ENCODE results near the gene PLCB3.

Gene PLCB3

DNA sequence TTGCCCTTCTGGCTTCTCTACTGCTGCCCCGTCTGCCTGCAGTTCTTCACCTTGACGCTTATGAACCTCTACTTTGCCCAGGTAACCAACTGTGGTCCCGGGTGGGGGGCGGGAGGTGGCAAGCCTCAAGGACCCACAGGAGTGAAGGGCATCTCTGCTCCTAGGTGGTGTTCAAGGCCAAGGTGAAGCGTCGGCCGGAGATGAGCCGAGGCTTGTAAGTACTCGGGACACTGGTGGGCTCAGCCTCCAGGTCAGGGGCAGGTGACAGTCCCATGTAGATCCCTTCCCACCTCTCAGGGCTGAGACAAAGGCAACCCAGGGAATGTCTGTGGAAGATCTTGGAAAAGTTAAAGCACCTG lies 35.5 kb downstream of the PLCB3 start:
- DNase-seq (ENCODE audit: low spot score), result no peak
- CTCF ChIA-PET, result interaction anchor here (0.7 to 1.1 kb wide), 2 partner anchors 15 to 168 kb away, joined by 3 to 5 read pairs; no protein-coding TSS in a partner anchor
- H3K27ac ChIP-seq, result peak overlapping the region; percentile 97
- no peak for TF ChIP-seq CTCF (conservative IDR thresholded peaks at IDR 0.05; ENCODE audit: low read depth)
- POLR2A ChIA-PET (ENCODE audit: low non-redundant PET), result interaction anchor here (0.8 kb wide), 1 partner anchor 11 kb away, joined by 5 read pairs; no protein-coding TSS in a partner anchor

DNA sequence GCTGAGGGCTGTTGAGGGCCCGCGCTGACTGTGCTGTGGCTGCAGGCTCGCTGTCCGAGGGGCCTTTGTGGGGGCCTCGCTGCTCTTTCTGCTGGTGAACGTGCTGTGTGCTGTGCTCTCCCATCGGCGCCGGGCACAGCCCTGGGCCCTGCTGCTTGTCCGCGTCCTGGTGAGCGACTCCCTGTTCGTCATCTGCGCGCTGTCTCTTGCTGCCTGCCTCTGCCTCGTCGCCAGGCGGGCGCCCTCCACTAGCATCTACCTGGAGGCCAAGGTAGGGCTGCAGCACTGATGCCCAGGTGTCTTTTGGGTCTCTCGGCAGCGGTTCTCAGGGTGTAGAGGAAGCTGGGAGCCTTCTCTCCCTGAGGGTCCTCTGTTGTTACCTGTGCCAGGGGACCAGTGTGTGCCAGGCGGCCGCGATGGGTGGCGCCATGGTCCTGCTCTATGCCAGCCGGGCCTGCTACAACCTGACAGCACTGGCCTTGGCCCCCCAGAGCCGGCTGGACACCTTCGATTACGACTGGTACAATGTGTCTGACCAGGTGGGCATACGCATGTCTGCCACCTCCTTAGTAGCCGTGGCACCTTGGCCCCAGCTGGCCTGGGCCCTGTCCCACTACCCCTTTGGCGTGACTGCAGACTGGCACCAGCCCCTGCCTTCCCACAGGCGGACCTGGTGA lies 36.5 kb downstream of the PLCB3 start:
- ChIA-PET CTCF (interaction anchor here (0.5 to 2.0 kb wide), 3 partner anchors 13 to 37 kb away, joined by 3 to 12 read pairs (median 5); partner anchors contain the start of gene CATSPERZ), POLR2A (ENCODE audit: low non-redundant PET) (interaction anchor here (0.6 to 0.8 kb wide), 2 partner anchors 12 to 13 kb away, joined by 5 to 7 read pairs; no protein-coding TSS in a partner anchor)
- TF ChIP-seq CTCF (conservative IDR thresholded peaks at IDR 0.05; ENCODE audit: low read depth), result no peak
- DNase-seq (ENCODE audit: low spot score), result no peak
- peak overlapping the region; percentile 97 for H3K27ac ChIP-seq

GRCh38 chr11:64288353-64288750 lies 37.0 kb downstream of the PLCB3 start:
- TF ChIP-seq CTCF (conservative IDR thresholded peaks at IDR 0.05; ENCODE audit: low read depth), result no peak
- H3K27ac ChIP-seq, result peak overlapping the region; percentile 97
- CTCF ChIA-PET, result interaction anchor here (0.5 to 2.0 kb wide), 2 partner anchors 13 to 37 kb away, joined by 3 to 12 read pairs; no protein-coding TSS in a partner anchor
- no peak for DNase-seq (ENCODE audit: low spot score)
- POLR2A ChIA-PET (ENCODE audit: low non-redundant PET), result no interaction called here

DNA sequence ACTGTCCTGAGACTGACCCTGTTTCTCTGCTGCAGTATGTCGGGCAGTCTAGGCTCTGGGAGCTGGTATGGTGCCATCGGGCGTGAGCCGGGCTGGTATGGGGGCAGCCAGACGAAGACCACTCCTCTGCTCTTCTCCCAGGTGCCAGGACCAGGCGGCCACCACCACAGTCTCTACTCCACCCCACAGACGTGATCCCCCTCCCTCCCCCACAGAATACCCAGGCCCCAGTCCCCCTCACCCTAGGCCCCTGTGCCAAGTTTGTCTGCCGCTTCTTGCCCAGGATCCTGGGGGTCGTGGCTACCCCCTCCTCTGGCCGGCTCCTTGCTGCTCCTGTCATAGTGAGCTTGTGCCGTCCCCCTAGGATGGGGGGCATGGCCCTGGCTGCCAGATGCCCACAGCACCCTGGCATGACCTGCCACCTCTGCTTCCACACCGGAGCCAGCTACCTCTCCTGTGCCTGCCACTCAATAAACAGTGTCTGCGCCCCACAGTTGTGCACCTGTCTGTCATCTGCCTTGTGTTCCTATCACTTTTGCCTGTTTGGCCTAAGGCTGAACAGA lies 37.8 kb downstream of the PLCB3 start:
- no peak for DNase-seq (ENCODE audit: low spot score)
- ChIA-PET CTCF (interaction anchor here (0.6 to 2.0 kb wide), 4 partner anchors 10 to 16 kb away, joined by 4 to 12 read pairs (median 4); no protein-coding TSS in a partner anchor), POLR2A (ENCODE audit: low non-redundant PET) (no interaction called here)
- TF ChIP-seq CTCF (conservative IDR thresholded peaks at IDR 0.05; ENCODE audit: low read depth), result no peak
- peak overlapping the region; percentile 97; the same call in 1 of the 2 replicates for H3K27ac ChIP-seq

DNA sequence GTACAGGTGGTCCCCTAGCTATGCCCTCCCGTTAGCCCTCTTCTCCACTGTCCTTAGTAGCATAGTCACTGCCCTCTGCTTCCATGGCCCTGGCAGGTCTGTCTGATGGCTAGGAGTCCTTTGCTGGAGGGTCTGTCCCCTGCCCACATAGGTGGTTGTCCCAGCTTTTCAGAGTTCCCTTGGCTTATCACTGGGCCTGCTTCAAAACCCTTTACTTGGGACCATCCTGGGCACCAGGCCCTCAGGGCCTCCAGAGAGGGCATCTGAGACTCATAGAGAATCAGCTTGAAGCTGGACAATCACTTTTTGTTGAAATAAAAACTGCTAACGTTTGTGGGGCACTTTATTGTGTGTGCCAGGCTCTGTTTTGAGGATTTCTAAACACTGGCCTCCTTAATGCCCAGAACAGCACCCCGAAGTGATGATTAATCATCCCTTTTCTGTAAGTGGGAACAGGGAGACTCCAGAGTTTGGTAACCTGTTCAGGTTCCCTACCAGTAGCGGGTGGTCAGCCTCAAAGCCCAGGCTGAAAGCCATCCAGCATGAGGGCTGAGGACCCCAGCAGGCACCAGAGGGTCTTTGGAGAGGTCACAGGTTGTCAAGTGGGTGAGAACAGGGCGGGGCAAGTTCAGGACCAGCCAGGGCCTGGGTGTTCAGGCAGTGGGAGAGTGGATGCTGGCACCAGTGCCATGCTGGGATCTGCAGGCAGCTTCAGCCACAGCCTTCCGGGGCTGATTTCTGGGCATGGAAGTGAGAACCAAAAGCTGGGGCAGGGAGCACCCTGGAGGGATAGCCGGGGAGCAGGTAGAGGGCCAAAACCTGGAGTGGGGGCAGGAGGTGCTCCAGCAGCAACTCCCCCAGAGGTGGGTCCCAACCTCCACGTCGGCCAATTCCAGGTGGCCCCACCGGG lies 39.3 kb downstream of the PLCB3 start:
- ChIA-PET POLR2A (ENCODE audit: low non-redundant PET) (no interaction called here), CTCF (interaction anchor here (0.6 to 0.7 kb wide), 2 partner anchors 11 to 25 kb away, joined by 3 to 4 read pairs; no protein-coding TSS in a partner anchor)
- DNase-seq (ENCODE audit: low spot score), result no peak
- peak overlapping the region; percentile 97 for H3K27ac ChIP-seq
- no peak for TF ChIP-seq CTCF (conservative IDR thresholded peaks at IDR 0.05; ENCODE audit: low read depth)

GRCh38 chr11:64291262-64291751 lies 40.0 kb downstream of the PLCB3 start, which contains the start of gene KCNK4:
TSS of gene KCNK4 (plus strand) at chr11:64291302. CDS start at chr11:64293019, 1,717 bp downstream.
- no peak for DNase-seq (ENCODE audit: low spot score)
- peak within 1 kb of the TSS; percentile 97 for H3K27ac ChIP-seq
- ChIA-PET CTCF (interaction anchor here (0.5 to 0.7 kb wide), 2 partner anchors 10 to 285 kb away, joined by 3 read pairs; no protein-coding TSS in a partner anchor), POLR2A (ENCODE audit: low non-redundant PET) (no interaction called here)
- no peak for TF ChIP-seq CTCF (conservative IDR thresholded peaks at IDR 0.05; ENCODE audit: low read depth)

Data from RWPE1 (cell line).